GM04503 (cell line): ENCODE results near the gene CHSY1.

Experiments used
- DNase-seq: peaks from one replicate; pipeline ENCODE4 v3.0.0-alpha.2; 2012; ENCODE audit warnings: low read depth

The CHSY1 gene

DNA sequence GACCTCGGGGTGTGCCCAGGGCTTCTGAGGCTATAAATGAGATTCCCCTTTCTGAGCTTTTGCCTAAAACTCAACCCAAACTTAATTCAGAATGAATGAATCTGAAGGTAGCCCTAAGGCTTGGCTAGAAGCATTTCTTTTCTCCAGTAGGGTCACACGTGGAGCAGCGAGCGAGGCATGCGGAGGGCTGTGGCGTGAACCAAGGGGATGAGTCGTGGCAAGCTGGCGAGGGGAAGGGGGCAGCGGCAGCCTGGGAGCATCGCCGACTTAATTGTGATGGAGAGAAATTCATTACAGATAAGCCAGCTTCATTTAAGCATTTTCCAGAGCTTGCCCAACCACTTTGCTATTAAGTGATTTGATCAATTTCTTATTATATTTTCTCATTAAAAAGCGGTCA, 79.9 kb downstream of the CHSY1 start:
- DNase-seq: no peak

GRCh38 chr15:101170568-101171350, 81.1 kb downstream of the CHSY1 start:
- peak; percentile 80 for DNase-seq

- no peak for DNase-seq
Measured at GRCh38 chr15:101169495-101170071, 82.3 kb downstream of the CHSY1 start.

DNA sequence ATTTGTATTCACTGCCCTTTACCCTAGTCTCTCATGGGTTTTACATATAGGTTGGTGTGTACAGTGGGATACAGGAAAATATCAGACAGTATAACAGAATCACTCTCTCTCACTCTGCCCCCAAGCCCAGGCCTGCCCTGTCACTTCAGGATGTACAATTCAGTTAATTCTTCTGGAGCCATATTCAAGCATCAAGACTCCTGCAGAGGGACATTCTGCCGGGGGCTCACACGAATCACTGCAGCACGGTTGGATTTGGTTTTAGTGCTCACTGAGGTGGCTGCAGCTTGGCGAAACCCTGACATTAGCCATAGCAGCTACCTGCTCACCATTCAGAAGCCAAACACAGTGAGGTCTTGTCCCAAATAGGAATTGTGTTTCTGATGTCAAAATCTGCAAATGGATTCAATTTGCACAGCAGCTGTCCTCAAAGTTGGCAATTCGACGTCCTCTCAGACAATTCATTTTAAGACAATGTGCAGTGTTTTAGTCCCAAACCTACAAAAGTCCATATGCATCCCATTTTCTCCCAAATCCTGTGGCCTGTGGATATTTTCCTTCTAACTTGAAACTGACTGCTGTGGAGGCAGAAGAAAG, 82.9 kb downstream of the CHSY1 start:
- DNase-seq: no peak

DNA sequence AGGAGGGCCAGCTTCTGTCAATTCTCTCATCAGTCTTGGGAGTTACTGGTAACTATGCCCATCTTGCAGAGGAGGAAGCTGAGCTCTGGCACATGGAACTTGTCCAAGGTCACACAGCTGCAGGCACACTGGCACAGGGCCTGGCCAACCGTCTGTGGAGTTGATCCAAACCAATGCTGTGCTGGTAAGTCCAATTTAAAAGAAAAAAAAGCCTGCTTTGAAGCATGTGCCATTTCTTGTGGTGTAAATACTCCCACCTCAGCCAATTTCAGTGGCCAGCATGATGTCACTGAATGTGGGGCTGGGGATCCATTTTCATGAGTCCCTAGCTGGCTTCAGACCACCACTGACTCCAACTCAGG, 83.4 kb downstream of the CHSY1 start:
- no peak for DNase-seq

DNA sequence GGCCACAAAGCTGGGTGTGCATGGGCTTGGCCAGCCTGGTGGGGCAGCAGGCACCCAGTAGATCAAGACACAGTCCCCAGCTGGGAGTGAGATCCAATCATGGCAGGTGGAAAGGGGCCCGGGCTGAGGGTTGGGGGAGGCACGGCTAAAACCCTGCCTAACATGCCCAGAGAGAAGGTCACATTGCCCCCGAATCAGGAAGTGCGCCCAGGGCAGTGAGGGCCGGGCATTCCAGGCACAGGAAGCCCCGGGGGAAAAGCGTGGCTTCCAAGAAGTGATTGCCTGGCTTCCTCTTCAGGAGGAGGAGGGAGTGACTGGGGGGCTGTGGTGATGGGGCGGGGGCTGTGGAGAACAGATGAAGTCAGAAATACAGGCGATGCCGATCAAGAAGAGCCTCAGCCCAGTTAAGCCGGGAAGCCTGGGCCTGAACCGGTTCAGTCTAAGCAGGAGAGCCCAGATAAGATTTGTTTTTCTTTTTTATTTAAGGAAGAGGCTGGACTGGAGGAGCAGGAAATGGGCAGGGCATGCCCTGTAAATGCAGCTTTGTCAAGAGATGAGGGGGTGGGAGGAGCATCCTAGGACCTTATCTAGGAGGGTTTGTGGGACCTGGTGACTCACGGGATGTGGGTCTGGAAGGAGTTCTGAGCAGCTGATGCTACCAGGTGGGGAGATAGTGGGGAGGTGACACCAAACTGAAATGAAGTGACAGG, 83.9 kb downstream of the CHSY1 start:
- DNase-seq: peak; percentile 61

DNA sequence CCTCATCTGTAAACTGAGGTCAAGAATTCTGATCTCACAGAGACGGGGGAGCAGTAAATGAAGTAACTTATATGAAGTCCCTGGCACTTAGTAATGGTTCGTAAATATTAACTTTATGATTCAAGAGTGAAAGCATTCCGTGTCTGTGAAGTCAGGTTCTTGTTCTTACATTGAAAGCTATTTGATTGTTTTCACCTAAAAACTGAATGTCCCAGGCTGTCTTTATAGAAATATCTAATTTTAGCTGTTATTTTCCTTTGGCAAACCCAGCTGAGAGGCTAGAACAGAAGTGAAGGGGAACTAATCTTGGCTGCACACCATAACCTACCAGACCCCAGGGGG, 84.5 kb downstream of the CHSY1 start:
- DNase-seq: no peak

DNA sequence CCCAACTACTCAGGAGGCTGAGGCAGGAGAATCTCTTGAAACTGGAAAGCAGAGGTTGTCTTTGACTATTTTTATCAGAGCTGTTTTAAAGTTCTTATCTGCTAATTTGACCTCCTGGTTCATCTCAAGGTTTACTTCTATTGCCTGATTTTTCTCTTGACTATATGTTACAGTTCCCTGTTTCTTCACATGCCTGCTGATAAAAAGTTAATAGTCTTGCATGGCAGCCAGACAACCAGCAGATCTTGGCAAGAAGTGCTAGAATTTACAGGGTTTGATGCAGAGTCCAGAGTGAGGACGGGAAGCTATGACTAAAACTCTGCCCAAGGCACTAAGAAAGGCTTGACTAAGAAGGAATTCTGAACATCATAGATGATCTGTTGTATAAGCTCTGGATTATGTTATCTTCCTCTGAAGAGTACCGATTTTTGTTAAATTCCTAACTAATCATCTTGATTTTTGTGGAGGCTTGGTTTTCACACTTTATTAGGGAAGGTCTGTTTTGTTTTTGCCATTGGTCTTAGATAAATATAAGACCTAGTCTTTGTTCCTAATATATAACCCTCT, 85.9 kb downstream of the CHSY1 start:
- DNase-seq: no peak

- no peak for DNase-seq
Measured at GRCh38 chr15:101162701-101163483, 89.0 kb downstream of the CHSY1 start.

- no peak for DNase-seq
Measured at GRCh38 chr15:101161656-101162055, 90.2 kb downstream of the CHSY1 start.

DNA sequence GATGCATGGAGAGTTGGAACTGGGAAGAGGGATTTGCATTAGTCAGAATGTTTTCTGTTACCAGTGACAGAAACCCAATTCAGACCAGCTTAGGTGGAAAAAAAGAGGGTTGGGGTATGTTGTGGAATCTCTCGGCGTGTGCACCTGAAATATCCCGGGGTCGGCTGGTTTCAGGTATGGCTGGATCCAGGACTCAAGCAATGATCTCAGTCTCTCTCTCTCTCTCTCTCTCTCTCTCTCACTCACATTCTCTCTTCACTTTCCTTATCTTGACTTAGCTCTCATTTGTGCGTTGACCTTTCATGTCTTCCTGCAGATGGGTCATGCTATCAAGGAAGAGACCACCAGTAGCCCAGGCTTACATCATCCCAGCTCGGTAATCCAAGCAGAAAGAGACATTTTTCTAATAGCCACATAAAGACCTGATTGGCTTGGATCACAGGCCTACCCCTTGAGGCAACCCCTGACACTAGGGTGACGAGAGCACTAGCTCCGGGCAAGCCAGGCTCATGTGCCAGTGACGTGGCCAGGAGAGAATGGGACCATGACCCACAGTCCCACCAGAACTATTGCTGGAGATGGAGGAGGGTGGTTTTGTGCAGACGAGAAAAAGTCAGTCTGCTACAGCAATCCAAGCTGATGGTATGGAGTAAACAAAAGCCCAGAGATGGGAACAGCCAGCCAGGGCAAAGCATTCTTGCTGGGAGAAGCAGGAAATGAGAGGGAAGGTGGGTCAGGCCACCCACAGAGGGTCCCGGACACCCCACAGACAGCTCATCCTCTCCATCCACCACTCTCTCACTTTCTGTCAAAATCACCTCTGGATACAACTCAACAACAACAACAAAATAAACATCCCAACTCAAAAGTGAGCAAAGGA, 91.7 kb downstream of the CHSY1 start:
- no peak for DNase-seq

DNA sequence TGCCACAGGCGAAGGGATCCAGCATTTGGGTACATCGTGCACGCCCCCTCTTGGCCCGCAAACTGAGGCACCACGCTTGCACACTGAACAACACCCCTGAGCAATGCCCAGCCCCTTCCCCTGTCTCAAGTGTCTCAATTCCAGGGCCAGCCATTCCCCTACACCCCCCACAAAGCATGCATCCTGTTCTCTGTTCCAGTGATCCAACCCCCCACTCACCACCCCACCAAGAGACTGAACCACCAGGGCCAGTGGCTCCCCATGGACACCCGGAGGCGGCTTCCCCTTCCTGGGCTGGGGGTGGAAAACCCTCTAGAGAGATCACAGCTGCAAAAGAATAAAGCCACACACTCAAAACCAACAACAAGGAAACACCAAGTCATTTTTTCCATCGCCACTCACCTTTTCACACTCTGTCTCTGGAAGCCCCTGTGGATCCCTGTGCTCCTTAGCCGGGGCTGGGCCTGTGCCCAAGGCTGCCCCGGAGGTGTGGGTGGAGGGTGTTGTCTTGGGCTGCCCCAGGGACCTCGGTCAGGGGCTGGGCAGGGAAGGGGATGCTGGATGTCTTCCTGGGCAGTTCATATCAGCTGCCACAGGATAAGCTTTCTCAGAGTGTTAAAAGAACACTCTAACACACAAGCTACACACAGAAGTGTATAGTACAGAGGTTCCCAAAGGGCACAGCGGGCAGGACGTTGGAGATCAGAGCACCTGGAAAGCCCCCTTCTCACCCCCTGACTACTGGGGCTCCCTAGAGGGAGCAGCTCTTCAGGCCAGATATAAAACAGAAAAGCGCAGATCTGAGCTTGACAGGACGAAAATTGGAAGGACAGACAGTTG, 92.5 kb downstream of the CHSY1 start:
- no peak for DNase-seq

DNA sequence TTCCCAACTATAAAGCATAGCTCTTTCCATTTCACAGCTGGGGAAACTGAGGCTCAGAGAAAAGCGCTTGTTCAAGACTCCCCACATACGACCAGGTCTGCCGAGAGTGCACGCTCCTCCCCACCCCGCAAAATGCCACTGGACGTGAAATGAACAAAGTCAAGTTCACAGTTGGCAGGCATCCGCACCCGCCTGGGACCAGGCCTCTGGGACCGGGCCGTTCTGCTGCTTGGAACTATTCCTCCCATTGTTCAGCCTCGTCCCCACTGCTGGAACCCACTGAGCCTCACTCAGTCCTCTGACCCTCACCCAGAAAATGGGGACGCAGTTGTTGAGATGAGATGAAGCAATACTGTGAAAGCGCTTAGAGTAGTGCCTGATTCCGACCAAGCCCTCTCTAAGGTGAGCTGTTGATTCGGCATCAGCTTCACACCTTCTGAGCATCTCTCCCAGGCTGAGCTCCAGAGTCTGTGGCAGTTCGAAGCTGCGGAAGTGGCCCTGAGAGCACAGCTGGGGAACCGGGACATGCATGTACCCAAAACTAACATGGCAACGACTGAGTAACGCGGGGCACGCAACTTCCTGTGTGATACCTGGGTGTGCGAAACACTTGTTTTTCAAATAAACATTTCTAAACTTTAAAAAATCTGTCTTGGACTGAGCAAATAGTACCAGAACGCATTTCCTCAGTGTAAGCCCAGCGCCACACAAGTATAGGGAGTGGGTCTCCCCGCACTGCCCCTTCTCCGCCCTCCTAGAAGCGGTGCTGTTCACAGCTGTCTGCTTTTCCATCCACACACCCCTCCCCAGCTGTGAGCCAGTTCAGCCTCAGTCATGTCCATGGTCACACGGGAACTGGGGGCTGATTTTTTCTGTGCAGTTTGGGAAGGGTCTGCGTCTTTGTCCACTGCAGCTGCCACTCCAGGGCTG, 93.4 kb downstream of the CHSY1 start:
- DNase-seq: no peak

DNA sequence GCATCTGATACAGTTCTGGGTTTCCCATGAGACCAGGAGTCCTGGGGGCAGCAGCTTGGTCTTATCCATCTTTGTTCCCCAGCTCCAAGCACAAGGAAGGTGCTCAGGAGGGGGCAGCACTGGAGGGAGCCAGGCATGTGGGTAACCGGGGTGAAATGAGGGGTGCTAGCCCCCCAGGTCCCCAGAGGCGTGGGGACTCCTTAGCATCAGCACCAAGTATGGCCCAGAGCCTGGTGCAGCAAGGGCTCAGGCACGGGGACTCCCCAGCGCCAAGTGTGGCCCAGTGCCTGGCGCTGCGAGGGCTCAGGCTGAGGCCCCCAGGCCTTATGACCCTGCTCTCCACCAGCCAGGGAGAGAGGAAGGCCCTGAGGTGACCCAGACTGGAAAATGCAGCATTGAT, 94.1 kb downstream of the CHSY1 start:
- no peak for DNase-seq

DNA sequence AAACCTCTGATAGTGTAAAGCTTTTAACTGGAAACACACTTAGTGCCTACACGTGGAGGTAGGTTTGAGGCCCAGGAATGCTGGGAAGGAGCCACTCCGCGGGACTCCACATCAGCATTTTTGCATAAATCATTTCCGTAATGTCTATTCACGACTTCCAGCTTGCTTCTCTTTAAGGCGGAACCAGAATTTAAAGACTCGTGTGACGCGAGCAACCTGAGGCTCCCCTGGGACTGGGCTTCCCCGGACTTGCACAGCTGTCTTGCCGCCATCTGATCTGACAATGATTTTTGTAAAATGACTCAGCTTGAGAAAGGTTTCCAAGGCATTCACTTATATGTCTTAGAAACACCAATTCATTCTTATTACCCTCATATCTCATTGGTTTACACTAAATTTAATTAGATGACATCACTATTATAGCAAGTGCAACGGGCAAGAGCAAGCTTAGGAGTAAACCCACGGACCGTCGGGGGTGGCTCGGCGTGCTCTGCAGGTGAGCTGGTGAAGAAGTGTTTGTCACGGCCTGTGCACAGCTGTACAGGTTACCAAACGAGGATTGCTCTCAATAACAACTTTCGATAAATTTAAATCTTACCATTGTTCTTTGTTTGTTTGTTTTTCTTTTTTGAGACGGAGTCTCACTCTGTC, 95.2 kb downstream of the CHSY1 start:
- DNase-seq: no peak

DNA sequence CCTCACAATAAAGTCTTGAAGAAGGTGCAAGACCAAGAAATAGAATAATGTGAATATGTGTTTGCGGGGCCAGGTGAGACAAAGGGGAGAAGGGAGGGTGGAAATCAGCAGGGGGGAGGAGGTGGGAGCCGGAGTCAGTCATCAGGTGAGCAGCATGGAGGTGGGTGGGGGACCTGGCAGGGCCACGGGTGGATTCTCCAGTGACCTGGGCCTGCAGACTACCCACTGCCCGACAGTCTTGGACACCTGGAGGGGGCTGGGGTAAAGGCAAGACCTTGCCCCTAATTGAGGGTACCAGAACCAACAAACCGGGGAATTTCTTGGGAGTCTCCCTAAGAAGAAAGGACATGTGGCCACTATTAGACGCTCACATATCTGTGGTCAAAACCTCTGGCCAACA, 95.8 kb downstream of the CHSY1 start:
- no peak for DNase-seq

DNA sequence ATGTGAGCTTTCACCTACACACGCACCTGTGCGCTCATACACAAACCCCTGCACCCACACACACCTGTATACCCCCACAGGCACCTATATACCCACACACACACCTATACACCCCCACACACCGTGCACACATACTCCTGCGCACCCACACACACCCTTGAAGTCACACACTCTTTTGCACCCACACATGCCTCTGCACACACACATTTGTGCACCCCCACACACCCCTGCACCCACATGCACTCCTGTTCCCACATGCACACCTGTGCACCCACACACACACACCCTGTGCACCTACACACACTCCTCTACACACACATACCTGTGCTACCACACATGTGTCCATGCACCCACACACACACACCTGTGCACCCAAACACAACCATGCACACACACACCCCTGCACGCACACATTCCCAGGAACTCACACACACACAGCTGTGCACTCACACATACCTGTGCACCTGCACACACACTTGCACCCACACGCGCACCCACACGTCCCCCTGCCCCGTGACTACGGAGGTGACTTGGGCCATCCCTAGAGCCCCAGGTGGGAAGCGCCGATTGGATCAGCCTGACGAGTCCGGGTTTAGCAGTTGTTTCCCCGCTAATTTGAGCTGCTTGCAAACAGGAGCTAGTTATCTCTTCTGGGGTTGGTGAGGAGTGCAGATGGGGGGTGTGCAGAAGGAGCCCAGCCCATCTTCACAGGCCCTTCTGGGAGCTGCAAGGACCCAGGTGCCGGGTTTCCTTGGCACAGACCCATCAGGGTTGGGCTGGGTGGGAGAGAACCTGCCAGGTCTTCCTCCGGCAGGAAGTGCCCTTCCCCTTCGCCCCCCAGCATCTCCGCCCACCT, 97.8 kb downstream of the CHSY1 start:
- DNase-seq: no peak
